Measurements from ENCODE around the gene ENOX2. TPM values are rescaled to one million over a fixed set of nuclear protein-coding genes. Genes with fewer than 3 reads are reported as not detected.

ENOX2 gene
- total RNA-seq, 1 experiment from 2014 or later: 6.0 TPM

GRCh38 chrX:130604882-130605281 is 298.1 kb downstream of the ENOX2 start:
- Histone ChIP-seq H3K79me2 (ENCODE audit: low read length) (no peaks in the 10 kb centered on the region), H3K9me3 (ENCODE audit: low read length) (no peaks in the 10 kb centered on the region), H3K27ac (ENCODE audit: low read length) (no peak overlapping the region), H3K36me3 (ENCODE audit: insufficient read depth, low read length) (no peaks in the 10 kb centered on the region), H3K27me3 (ENCODE audit: low read length) (no peaks in the 10 kb centered on the region), H2AFZ (ENCODE audit: low read length) (no peak overlapping the region), H3K4me2 (ENCODE audit: low read depth, low read length, poor library complexity, severe bottlenecking) (no peak overlapping the region), H3K9me2 (replicated peaks; ENCODE audit: insufficient read depth, low read length) (no peaks in the 10 kb centered on the region), H3K9ac (ENCODE audit: low read length) (no peak overlapping the region), H3K4me3 (ENCODE audit: low read length) (no peak overlapping the region), H4K20me1 (ENCODE audit: insufficient read depth, low read depth, low read length) (no peaks in the 10 kb centered on the region), H3K4me1 (ENCODE audit: low read length) (no peaks in the 10 kb centered on the region)
- DNase-seq: no peak

- no peak overlapping the region for H3K4me2 ChIP-seq (ENCODE audit: low read depth, low read length, poor library complexity, severe bottlenecking)
- H3K9ac ChIP-seq (ENCODE audit: low read length): no peak overlapping the region
- no peaks in the 10 kb centered on the region for H3K4me1 ChIP-seq (ENCODE audit: low read length)
- H3K9me3 ChIP-seq (ENCODE audit: low read length): no peaks in the 10 kb centered on the region
- no peak overlapping the region for H2AFZ ChIP-seq (ENCODE audit: low read length)
- no peaks in the 10 kb centered on the region for H3K36me3 ChIP-seq (ENCODE audit: insufficient read depth, low read length)
- no peaks in the 10 kb centered on the region for H3K79me2 ChIP-seq (ENCODE audit: low read length)
- H3K27ac ChIP-seq (ENCODE audit: low read length): no peak overlapping the region
- no peaks in the 10 kb centered on the region for H4K20me1 ChIP-seq (ENCODE audit: insufficient read depth, low read depth, low read length)
- H3K27me3 ChIP-seq (ENCODE audit: low read length): no peaks in the 10 kb centered on the region
- DNase-seq: no peak
- no peak overlapping the region for H3K4me3 ChIP-seq (ENCODE audit: low read length)
- no peaks in the 10 kb centered on the region for H3K9me2 ChIP-seq (replicated peaks; ENCODE audit: insufficient read depth, low read length)
Observed at GRCh38 chrX:130594453-130594916, 308.5 kb downstream of the ENOX2 start.

- H2AFZ ChIP-seq (ENCODE audit: low read length): no peak overlapping the region
- no peaks in the 10 kb centered on the region for H3K27me3 ChIP-seq (ENCODE audit: low read length)
- H3K4me2 ChIP-seq (ENCODE audit: low read depth, low read length, poor library complexity, severe bottlenecking): no peak overlapping the region
- H3K27ac ChIP-seq (ENCODE audit: low read length): no peak overlapping the region
- H4K20me1 ChIP-seq (ENCODE audit: insufficient read depth, low read depth, low read length): no peaks in the 10 kb centered on the region
- DNase-seq: no peak
- H3K9me2 ChIP-seq (replicated peaks; ENCODE audit: insufficient read depth, low read length): no peaks in the 10 kb centered on the region
- no peaks in the 10 kb centered on the region for H3K36me3 ChIP-seq (ENCODE audit: insufficient read depth, low read length)
- no peaks in the 10 kb centered on the region for H3K4me1 ChIP-seq (ENCODE audit: low read length)
- H3K9ac ChIP-seq (ENCODE audit: low read length): no peak overlapping the region
- H3K79me2 ChIP-seq (ENCODE audit: low read length): no peaks in the 10 kb centered on the region
- no peaks in the 10 kb centered on the region for H3K9me3 ChIP-seq (ENCODE audit: low read length)
- no peak overlapping the region for H3K4me3 ChIP-seq (ENCODE audit: low read length)
Observed at GRCh38 chrX:130593911-130594310, 309.1 kb downstream of the ENOX2 start.

GRCh38 chrX:130592204-130592603 is 310.8 kb downstream of the ENOX2 start:
- Histone ChIP-seq H3K36me3 (ENCODE audit: insufficient read depth, low read length) (no peaks in the 10 kb centered on the region), H3K27ac (ENCODE audit: low read length) (no peak overlapping the region), H3K9me2 (replicated peaks; ENCODE audit: insufficient read depth, low read length) (no peaks in the 10 kb centered on the region), H3K27me3 (ENCODE audit: low read length) (no peaks in the 10 kb centered on the region), H3K9ac (ENCODE audit: low read length) (no peak overlapping the region), H3K4me2 (ENCODE audit: low read depth, low read length, poor library complexity, severe bottlenecking) (no peak overlapping the region), H4K20me1 (ENCODE audit: insufficient read depth, low read depth, low read length) (no peaks in the 10 kb centered on the region), H3K79me2 (ENCODE audit: low read length) (no peaks in the 10 kb centered on the region), H2AFZ (ENCODE audit: low read length) (no peak overlapping the region), H3K9me3 (ENCODE audit: low read length) (no peaks in the 10 kb centered on the region), H3K4me3 (ENCODE audit: low read length) (no peak overlapping the region), H3K4me1 (ENCODE audit: low read length) (no peaks in the 10 kb centered on the region)
- DNase-seq: no peak

GRCh38 chrX:130578906-130579305 is 324.1 kb downstream of the ENOX2 start:
- H3K36me3 ChIP-seq (ENCODE audit: insufficient read depth, low read length): no peaks in the 10 kb centered on the region
- H3K79me2 ChIP-seq (ENCODE audit: low read length): no peaks in the 10 kb centered on the region
- H3K9ac ChIP-seq (ENCODE audit: low read length): no peak overlapping the region
- no peaks in the 10 kb centered on the region for H3K4me1 ChIP-seq (ENCODE audit: low read length)
- H4K20me1 ChIP-seq (ENCODE audit: insufficient read depth, low read depth, low read length): no peaks in the 10 kb centered on the region
- no peaks in the 10 kb centered on the region for H3K9me2 ChIP-seq (replicated peaks; ENCODE audit: insufficient read depth, low read length)
- no peaks in the 10 kb centered on the region for H3K9me3 ChIP-seq (ENCODE audit: low read length)
- no peak for DNase-seq
- H3K4me2 ChIP-seq (ENCODE audit: low read depth, low read length, poor library complexity, severe bottlenecking): no peak overlapping the region
- H3K4me3 ChIP-seq (ENCODE audit: low read length): no peak overlapping the region
- no peak overlapping the region for H2AFZ ChIP-seq (ENCODE audit: low read length)
- H3K27ac ChIP-seq (ENCODE audit: low read length): no peak overlapping the region
- H3K27me3 ChIP-seq (ENCODE audit: low read length): no peaks in the 10 kb centered on the region

GRCh38 chrX:130577431-130577830 is 325.6 kb downstream of the ENOX2 start:
- no peak overlapping the region for H3K27ac ChIP-seq (ENCODE audit: low read length)
- H3K27me3 ChIP-seq (ENCODE audit: low read length): no peaks in the 10 kb centered on the region
- H3K36me3 ChIP-seq (ENCODE audit: insufficient read depth, low read length): no peaks in the 10 kb centered on the region
- no peaks in the 10 kb centered on the region for H4K20me1 ChIP-seq (ENCODE audit: insufficient read depth, low read depth, low read length)
- no peak overlapping the region for H3K4me3 ChIP-seq (ENCODE audit: low read length)
- no peaks in the 10 kb centered on the region for H3K4me1 ChIP-seq (ENCODE audit: low read length)
- DNase-seq: no peak
- no peaks in the 10 kb centered on the region for H3K9me3 ChIP-seq (ENCODE audit: low read length)
- no peak overlapping the region for H3K9ac ChIP-seq (ENCODE audit: low read length)
- H3K9me2 ChIP-seq (replicated peaks; ENCODE audit: insufficient read depth, low read length): no peaks in the 10 kb centered on the region
- H3K4me2 ChIP-seq (ENCODE audit: low read depth, low read length, poor library complexity, severe bottlenecking): no peak overlapping the region
- H2AFZ ChIP-seq (ENCODE audit: low read length): no peak overlapping the region
- no peaks in the 10 kb centered on the region for H3K79me2 ChIP-seq (ENCODE audit: low read length)

GRCh38 chrX:130575831-130576389 is 327.1 kb downstream of the ENOX2 start:
- peak; percentile 77 for DNase-seq
- H4K20me1 ChIP-seq (ENCODE audit: insufficient read depth, low read depth, low read length): no peaks in the 10 kb centered on the region
- H3K9me2 ChIP-seq (replicated peaks; ENCODE audit: insufficient read depth, low read length): no peaks in the 10 kb centered on the region
- no peak overlapping the region for H3K4me3 ChIP-seq (ENCODE audit: low read length)
- H3K79me2 ChIP-seq (ENCODE audit: low read length): no peaks in the 10 kb centered on the region
- H3K4me2 ChIP-seq (ENCODE audit: low read depth, low read length, poor library complexity, severe bottlenecking): no peak overlapping the region
- no peak overlapping the region for H3K27ac ChIP-seq (ENCODE audit: low read length)
- H3K27me3 ChIP-seq (ENCODE audit: low read length): no peaks in the 10 kb centered on the region
- no peak overlapping the region for H3K9ac ChIP-seq (ENCODE audit: low read length)
- no peaks in the 10 kb centered on the region for H3K4me1 ChIP-seq (ENCODE audit: low read length)
- H3K9me3 ChIP-seq (ENCODE audit: low read length): no peaks in the 10 kb centered on the region
- H3K36me3 ChIP-seq (ENCODE audit: insufficient read depth, low read length): no peaks in the 10 kb centered on the region
- H2AFZ ChIP-seq (ENCODE audit: low read length): no peak overlapping the region

Data from Karpas-422 (cell line).